Fibroblast of the aortic adventitia (primary cell): ENCODE results near the gene BRDT. TPM values are rescaled to one million over a fixed set of nuclear protein-coding genes. Genes with fewer than 3 reads are reported as not detected.

Source experiments
- DNase-seq: peaks from one replicate; pipeline ENCODE4 v3.0.0-alpha.2; 2010; ENCODE audit warnings: low read depth
- H3K4me3 ChIP-seq: 2 replicates; pipeline ENCODE4 v1.5.1; 2011; ENCODE audit warnings: low read depth, mild to moderate bottlenecking, control low read depth, low read length, moderate library complexity
- total RNA-seq: library from RNA; depleted of rRNA; stranded (reverse); fragments of >200 nt; gene quantifications from 2 replicates; pipeline ENCODE4 v1.2.3, GENCODE V29; 2012; ENCODE audit warnings: low replicate concordance
- TF ChIP-seq, protein P1 (sequence below): IDR thresholded peaks from 2 replicates; pipeline ENCODE4 v1.5.1; 2011; ENCODE audit warnings: mild to moderate bottlenecking, low read length, control low read depth, inconsistent platforms; ENCODE audit not compliant: insufficient read depth

Gene BRDT
- total RNA-seq, 1 donor, result not detected

DNA sequence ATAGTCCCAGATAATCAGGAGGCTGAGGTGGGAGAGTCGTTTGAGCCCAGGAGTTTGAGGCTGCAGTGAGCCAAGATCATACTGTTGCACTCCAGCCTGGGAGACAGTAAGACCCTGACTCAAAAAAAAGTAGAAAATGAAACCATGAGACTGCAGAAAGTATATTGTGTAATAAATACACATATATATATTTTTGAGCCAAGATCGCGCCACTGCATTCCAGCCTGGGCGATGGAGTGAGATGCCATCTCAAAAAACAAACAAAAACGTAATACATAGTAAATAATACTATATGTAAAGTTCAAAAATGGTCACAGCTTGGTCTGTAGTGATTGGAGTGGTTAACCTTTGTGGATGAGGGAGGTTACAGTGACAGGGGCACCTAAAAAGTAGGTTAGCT, 9.7 kb downstream of the BRDT start:
- no peak for DNase-seq
- TF ChIP-seq, protein P1, sequence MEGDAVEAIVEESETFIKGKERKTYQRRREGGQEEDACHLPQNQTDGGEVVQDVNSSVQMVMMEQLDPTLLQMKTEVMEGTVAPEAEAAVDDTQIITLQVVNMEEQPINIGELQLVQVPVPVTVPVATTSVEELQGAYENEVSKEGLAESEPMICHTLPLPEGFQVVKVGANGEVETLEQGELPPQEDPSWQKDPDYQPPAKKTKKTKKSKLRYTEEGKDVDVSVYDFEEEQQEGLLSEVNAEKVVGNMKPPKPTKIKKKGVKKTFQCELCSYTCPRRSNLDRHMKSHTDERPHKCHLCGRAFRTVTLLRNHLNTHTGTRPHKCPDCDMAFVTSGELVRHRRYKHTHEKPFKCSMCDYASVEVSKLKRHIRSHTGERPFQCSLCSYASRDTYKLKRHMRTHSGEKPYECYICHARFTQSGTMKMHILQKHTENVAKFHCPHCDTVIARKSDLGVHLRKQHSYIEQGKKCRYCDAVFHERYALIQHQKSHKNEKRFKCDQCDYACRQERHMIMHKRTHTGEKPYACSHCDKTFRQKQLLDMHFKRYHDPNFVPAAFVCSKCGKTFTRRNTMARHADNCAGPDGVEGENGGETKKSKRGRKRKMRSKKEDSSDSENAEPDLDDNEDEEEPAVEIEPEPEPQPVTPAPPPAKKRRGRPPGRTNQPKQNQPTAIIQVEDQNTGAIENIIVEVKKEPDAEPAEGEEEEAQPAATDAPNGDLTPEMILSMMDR, result no peak
- no peak overlapping the region for H3K4me3 ChIP-seq

- TF ChIP-seq, protein P1, result no peak
- no peak overlapping the region for H3K4me3 ChIP-seq
- no peak for DNase-seq
These were observed 19.1 kb downstream of the BRDT start for GRCh38 chr1:91968334-91968733.

- TF ChIP-seq, protein P1, result no peak
- no peak for DNase-seq
- H3K4me3 ChIP-seq, result no peak overlapping the region
These were observed 30.2 kb downstream of the BRDT start for GRCh38 chr1:91979383-91979782.

GRCh38 chr1:91980663-91981062, 31.5 kb downstream of the BRDT start:
- H3K4me3 ChIP-seq, result no peak overlapping the region
- TF ChIP-seq, protein P1, result no peak
- no peak for DNase-seq

GRCh38 chr1:91981996-91982609, 32.9 kb downstream of the BRDT start:
- TF ChIP-seq, protein P1, result no peak
- DNase-seq, result no peak
- H3K4me3 ChIP-seq, result no peak overlapping the region

DNA sequence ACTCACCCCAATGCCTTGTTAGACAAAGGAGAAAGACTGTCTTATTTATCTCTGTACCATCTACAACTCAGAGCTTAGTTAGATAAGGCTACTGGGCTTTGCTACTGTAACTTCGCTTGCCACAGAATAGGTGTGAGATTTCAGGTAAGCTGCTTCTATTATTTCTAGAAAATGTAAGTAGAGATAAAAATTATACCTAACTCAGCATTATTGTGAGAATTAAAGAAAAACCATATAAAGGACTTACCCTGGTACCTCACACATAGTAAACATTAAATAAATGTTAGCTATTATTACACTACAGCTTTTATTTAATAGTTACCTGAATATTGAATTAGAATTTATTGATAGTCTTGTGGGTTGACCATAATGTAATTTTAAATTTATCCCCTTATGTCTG, 44.1 kb downstream of the BRDT start:
- no peak overlapping the region for H3K4me3 ChIP-seq
- DNase-seq, result no peak
- TF ChIP-seq, protein P1, result no peak

DNA sequence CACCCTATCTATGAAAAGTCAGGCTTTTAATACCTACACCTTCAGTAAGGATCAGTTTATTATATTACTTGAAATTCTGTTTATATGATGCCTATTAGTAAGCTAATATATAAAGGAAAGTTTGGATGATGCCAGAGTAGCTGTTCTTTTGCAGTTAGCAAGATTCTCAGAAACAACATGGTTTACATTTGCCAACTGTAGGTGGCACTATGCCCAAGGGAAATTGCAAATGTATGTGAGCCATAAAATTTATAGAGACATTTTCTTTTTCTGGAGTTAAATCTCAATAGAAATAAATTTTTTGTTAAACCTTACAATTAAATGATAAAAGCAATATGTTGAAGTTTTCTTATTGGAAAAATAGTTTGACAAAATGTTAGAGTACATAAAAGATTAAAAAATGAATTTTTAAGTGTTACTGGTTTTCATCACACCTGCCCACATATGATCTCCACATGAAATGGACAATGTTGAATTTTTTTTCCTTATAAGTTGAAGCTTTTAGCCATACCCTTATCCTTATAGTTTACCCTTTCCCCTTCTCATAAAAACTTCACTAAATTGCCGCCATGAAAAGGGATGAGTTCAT, 48.5 kb downstream of the BRDT start:
- DNase-seq, result peak; percentile 64
- TF ChIP-seq, protein P1, result peak; percentile 40
- H3K4me3 ChIP-seq, result no peak overlapping the region
